ENCODE data around the gene MAPK12. TPM values are rescaled to one million over a fixed set of nuclear protein-coding genes. Genes with fewer than 3 reads are reported as not detected.

MAPK12 gene
- total and polyA plus RNA-seq, 2 donors from 2014 or later = 13.4 to 15.9 TPM

GRCh38 chr22:50309601-50309991 lies 48.1 kb upstream of the MAPK12 start:
- peaks cover 0 to 40% (median 12%) of the 10 kb centered on the region in 3 donors for H3K4me1 ChIP-seq (ENCODE audit: control insufficient read depth in 2 of 3, insufficient read depth in 2 of 3, low read depth in 1 of 3, low read length in 3 of 3)
- no peaks in the 10 kb centered on the region for H3K36me3 ChIP-seq (ENCODE audit: control insufficient read depth in 2 of 3, insufficient read depth in 3 of 3, low read length in 3 of 3)
- intact Hi-C loops (cut with DNase I) = no loop called here
- no peak for TF ChIP-seq CTCF (IDR thresholded peaks at IDR 0.05; ENCODE audit: borderline replicate concordance, extremely low read depth, insufficient read depth)
- DNase-seq = peak in 1 of 5 donors; percentile 74
- H3K9ac ChIP-seq (ENCODE audit: low read length in 3 of 3) = no peak overlapping the region
- no peaks in the 10 kb centered on the region for H3K27me3 ChIP-seq (ENCODE audit: control insufficient read depth, insufficient read depth, low read length)
- H3K9me3 ChIP-seq (ENCODE audit: control insufficient read depth in 2 of 3, insufficient read depth in 1 of 3, low read length in 3 of 3) = no peaks in the 10 kb centered on the region
- FAIRE-seq = no peak
- peak overlapping the region in 1 of 2 donors; percentile 80 for H3K27ac ChIP-seq (ENCODE audit: low read depth in 2 of 2, low read length in 2 of 2)
- H3K4me3 ChIP-seq (ENCODE audit: low read length in 3 of 3) = no peak overlapping the region

GRCh38 chr22:50308986-50309600 lies 47.6 kb upstream of the MAPK12 start:
- H3K9ac ChIP-seq (ENCODE audit: low read length in 3 of 3) = no peak overlapping the region
- intact Hi-C loops (cut with DNase I) = no loop called here
- H3K4me1 ChIP-seq (ENCODE audit: control insufficient read depth in 2 of 3, insufficient read depth in 2 of 3, low read depth in 1 of 3, low read length in 3 of 3) = peaks cover 0 to 39% (median 14%) of the 10 kb centered on the region in 3 donors
- no peak overlapping the region for H3K4me3 ChIP-seq (ENCODE audit: low read length in 3 of 3)
- TF ChIP-seq CTCF (IDR thresholded peaks at IDR 0.05; ENCODE audit: borderline replicate concordance, extremely low read depth, insufficient read depth) = no peak
- H3K9me3 ChIP-seq (ENCODE audit: control insufficient read depth in 2 of 3, insufficient read depth in 1 of 3, low read length in 3 of 3) = no peaks in the 10 kb centered on the region
- peak overlapping the region; percentile 72 to 80 for H3K27ac ChIP-seq (ENCODE audit: low read depth in 2 of 2, low read length in 2 of 2)
- H3K27me3 ChIP-seq (ENCODE audit: control insufficient read depth, insufficient read depth, low read length) = no peaks in the 10 kb centered on the region
- H3K36me3 ChIP-seq (ENCODE audit: control insufficient read depth in 2 of 3, insufficient read depth in 3 of 3, low read length in 3 of 3) = no peaks in the 10 kb centered on the region
- DNase-seq = peak in 1 of 5 donors; percentile 64
- FAIRE-seq = no peak

DNA sequence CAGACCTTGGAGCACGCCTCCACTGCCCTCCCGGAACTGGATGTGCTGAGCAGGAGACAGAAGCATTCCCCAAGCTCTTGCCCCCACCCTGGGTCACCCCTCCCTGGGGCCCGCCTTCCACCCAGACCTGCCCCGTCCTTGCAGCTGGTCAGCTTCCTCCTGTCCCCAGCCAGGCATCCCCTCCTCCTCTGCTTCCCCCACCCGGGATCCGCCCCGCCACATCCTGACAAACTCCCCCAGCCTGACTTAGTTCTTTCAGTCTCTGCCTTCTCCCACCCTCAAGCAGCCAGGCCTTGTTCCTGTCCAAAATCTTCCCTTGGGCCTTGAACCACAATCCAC lies 47.1 kb upstream of the MAPK12 start:
- TF ChIP-seq CTCF (IDR thresholded peaks at IDR 0.05; ENCODE audit: borderline replicate concordance, extremely low read depth, insufficient read depth) = no peak
- Histone ChIP-seq H3K9ac (ENCODE audit: low read length in 3 of 3) (no peak overlapping the region), H3K4me1 (ENCODE audit: control insufficient read depth in 2 of 3, insufficient read depth in 2 of 3, low read depth in 1 of 3, low read length in 3 of 3) (peaks cover 0 to 42% (median 14%) of the 10 kb centered on the region in 3 donors), H3K9me3 (ENCODE audit: control insufficient read depth in 2 of 3, insufficient read depth in 1 of 3, low read length in 3 of 3) (no peaks in the 10 kb centered on the region), H3K27me3 (ENCODE audit: control insufficient read depth, insufficient read depth, low read length) (no peaks in the 10 kb centered on the region), H3K27ac (ENCODE audit: low read depth in 2 of 2, low read length in 2 of 2) (peak overlapping the region; percentile 72 to 80), H3K4me3 (ENCODE audit: low read length in 3 of 3) (peak overlapping the region in 1 of 3 donors; percentile 25), H3K36me3 (ENCODE audit: control insufficient read depth in 2 of 3, insufficient read depth in 3 of 3, low read length in 3 of 3) (no peaks in the 10 kb centered on the region)
- intact Hi-C loops (cut with DNase I) = no loop called here
- peak; percentile 70 to 96 (median 86) for DNase-seq
- no peak for FAIRE-seq
